Erythroblast (primary cell): ENCODE results near the gene RPP25.

ENCODE experiments used
- GATA1 ChIP-seq: IDR thresholded peaks from 2 replicates; pipeline ENCODE4 v1.6.1; 2011; ENCODE audit warnings: low read depth, mild to moderate bottlenecking, control low read depth, low read length, moderate library complexity
- POLR2A ChIP-seq: IDR thresholded peaks from 2 replicates; pipeline ENCODE4 v1.6.1; 2011; ENCODE audit warnings: mild to moderate bottlenecking, low read length

DNA sequence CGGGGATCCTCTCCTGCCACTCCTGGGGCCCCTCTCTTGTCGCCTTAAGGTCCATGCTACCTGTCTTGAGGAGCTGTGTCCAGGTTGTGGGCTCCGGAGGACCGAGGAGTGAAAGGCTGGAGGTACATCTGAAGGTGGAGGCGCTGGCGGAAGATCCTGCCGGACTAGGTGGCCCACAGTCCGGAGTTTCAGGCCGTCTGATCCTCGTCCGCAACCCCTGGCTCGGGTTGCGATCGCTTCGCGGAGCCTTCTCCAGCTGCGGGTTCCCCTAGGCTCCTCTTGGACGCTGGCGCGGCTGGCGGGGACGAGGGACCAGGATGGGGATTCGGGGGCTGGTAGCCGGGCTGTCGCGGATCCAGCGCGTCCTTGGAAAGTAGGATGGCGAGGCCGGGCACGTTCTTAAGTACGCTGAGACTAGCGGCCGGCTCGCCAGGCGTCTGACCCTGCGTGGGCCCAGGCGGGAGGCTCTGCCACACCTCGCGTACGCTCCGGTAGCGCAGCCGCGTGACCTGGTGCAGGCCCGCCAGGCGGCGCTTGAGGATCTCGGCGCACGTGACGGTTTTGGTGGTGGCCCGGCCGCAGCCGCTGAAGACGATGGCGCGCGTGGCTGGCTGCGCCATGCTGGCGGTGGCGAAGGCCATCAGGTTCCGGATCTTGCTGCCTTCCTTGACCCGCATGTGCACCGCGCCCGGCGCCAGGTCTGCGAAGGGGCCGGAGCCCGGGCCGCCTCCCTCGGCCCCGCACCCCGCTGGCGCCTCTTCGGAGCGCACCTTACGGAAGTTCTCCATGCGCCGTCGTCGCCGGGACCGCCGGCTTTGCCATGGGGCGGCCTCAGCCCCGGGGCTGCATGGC is 550 bp downstream of the RPP25 start:
- TF ChIP-seq POLR2A (no peak), GATA1 (no peak)
